RKO (cell line): Measurements from ENCODE around the gene EPB41L5.
A peak's percentile ranks its signal among the peaks of the same experiment; 100 is the strongest.
"Not testable (repeated sequence)": the region's sequence is repeated elsewhere in the genome, so short reads cannot be mapped to it uniquely, and the experiment has no call there.

Experiments used
- DNase-seq: peaks from one replicate; pipeline ENCODE4 v3.0.0-alpha.2; 2016; ENCODE audit warnings: low spot score

The EPB41L5 gene

DNA sequence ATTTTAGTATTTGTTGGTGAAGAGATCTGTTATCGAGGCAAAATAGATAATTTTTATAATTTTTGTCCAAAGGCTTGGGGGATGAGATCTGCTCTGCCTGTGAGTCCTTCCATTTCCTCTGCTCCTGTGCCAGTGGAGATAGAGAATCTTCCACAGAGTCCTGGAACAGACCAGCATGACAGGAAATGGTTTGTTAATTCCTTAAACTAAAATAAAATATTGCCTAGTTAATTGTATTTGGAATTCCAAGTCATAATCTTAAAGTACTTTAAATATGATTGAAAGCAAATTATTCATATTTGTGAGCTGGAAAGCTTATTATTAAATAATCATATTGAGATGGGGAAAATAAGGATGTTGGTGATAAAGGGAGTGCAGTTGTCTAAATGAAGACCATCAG is 87.8 kb downstream of the EPB41L5 start:
- no peak for DNase-seq

DNA sequence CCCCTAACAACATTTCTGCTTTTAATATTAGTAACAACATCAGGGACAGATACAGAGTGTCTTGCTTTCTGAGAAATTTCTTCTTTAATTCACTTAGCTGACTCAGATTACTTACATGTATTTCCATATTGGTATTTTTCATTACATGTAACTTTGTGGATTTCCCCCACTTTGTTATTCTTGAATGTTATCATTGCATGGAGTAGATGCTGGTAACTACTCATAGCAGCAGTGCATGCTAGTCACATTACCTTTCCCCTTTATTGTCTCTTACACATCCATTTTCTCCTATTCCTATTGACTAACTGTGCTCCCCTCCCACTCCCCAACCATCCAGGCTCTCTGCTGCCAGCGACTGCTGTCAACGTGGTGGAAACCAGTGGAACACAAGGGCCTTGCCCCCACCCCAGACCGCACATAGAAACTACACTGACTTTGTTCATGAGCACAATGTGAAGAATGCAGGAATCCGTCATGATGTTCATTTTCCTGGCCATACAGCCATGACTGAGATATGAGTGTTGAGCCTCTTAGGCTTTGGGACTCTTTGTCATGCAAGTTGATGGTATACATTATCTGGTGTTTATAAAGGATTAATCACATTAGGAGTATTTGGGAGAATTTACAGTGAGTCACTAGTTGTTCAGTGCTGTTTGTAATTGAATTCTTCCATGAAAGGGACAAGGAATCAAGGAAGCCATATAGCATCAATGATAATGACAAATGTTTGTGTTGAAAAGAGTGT is 91.0 kb downstream of the EPB41L5 start:
- DNase-seq: peak; percentile 47

DNA sequence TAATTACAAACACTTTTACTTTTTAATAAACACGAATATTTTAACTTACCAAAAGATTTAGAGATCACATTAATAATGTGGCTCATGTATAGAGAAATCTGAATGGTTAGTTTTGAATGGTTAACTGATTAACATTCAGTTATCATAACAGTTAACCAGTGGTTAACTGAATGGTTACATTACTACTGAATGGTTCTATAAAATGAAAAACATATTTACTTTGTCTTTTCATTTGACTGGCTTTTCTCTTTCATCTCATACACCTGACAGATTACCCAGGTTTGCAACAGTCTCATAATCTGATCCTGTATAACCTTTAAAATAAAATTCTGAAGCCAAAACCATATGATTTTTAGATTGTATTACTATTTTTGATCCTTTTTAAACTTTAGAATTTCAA is 91.9 kb downstream of the EPB41L5 start:
- no peak for DNase-seq

DNA sequence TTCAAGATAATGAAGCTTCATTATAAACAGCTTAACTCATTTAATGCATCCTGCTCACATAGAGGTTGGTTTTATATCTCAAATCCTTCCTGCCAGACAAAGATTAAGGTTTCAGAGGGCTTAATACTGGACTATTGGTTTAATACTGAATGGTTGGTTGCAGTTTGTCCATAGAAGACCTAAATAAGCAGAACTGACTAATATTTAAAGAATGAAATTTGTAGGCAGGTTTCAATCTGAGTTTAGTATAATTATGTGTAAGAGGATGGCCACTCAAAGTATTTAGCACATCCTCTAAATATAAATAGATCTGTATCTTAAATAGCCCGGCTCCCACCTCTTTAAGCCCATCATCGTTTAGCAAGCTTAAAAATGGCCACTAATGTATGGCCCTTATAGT is 92.5 kb downstream of the EPB41L5 start:
- no peak for DNase-seq

DNA sequence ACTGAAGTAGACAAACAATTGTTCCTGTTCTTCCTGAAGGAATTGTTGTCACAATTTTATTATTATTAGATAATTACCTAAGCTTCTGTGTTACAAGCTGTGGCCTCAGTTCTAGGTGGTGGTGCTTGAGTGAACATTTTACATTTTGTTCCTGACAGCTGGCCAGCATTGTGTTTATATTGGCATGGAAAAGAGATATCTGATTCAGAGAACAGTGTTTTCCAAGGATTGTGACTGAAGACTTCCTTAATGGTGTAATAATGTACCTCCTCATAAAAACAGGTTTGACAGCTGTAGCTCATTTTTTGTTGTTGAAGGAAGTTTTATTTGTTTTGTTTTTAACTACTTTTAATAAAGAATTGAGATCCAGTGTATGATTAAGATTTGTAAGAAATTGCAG is 95.2 kb downstream of the EPB41L5 start:
- no peak for DNase-seq

DNA sequence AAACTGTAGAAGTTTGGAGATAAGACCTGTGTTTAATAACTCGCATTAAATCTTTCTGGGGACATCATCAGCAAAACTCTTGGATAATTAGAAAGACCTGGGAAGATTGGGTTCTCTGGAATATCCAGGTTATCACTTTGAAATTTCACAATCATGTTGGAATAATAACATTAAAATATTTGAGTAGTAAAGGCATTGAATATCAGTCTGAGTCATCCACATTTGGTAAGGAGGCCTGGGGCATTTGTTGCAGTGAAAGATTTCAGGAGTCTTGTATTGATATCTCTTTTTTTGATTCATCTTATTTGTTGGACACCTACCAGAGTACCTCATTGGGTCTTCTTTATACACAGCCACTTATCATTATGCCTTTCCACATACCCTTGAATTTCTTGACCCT is 95.9 kb downstream of the EPB41L5 start:
- DNase-seq: no peak

DNA sequence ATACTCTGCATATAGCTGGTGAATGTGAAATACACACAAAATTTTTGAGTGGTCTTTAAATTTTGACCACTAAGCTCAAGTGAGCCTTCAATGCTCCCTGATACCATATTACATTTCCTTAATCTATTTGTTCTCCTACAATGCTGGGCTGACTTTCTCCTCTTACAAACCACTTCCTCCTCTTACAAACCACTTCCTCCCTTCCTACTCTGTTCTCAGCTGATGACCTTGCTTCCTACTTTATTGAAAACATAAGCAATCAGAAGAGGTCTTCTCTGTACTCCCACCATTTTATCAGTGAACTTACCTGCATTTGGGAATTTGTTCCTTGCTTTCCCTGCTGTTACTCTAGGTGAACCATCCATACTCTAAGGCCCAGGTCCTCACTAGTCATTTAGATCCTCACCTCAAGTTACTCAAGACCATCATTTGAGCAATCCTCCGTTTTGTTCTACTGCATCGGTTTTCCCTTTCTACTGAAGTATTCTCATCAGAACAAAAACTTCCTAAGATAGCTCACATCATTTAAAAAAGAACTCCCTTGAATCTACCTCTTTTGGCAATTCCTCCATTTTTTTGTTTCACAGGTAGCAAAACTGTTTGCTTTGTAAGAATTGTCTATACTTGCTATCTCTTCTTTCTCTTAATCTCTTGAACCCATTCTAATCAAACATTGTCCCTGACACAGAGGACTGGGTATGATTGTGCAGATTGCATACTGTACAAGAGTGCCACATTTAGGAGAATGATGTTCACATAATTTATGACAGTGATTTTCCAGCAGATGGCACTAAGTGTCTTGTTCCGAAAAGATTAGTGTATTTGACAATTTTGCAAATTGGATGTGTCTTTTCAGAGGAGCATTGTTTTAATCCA is 96.5 kb downstream of the EPB41L5 start:
- DNase-seq: peak; percentile 67

DNA sequence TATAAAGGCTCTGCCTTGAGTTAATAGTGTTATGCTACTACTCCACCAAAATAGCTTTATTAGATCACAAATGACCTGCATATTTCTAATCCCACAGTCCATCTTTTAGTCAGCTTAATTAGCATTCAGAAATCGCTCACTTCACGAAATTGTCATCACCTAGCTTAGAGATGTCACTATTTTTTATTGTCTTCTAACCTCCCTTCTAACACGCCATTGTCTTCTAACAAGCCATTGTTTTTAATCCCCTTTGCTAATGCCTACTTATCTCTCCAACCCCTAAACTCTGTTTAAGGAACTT is 97.1 kb downstream of the EPB41L5 start:
- DNase-seq: no peak

DNA sequence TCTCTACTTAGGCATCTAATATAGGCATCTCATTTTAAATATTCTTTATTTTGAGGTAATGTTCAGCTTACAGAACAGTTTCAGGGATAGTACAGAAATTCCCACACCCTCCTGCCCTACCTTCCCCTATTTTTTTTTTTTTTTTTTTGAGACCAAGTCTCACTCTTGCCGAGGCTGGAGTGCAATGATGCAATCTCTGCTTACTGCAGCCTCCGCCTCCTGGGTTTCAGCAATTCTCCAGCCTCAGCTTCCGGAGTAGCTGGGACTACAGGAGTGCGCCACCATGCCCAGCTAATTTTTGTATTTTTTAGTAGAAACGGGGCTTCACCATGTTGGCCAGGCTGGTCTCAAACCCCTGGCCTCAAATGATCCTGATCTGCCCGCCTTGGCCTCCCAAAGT is 97.6 kb downstream of the EPB41L5 start:
- DNase-seq: no peak

DNA sequence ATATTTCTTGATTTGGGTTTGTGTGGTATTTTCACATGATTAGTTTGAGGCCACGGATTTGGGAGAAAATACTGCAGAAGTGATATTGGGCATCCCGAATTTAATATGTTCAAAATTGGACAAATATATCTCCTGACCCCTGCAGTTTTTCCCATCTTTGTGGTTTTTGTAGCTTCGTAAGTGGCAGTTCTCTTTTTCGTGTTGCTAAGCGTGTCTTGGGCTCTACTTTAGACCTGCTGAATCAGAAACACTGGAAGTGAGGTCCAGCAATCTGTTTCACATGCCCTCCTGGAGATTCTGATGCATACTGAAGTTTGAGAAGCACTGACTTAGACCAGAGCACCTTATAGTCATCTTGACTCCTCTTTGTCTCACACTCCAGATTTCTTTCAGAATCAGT is 98.3 kb downstream of the EPB41L5 start:
- DNase-seq: no peak

DNA sequence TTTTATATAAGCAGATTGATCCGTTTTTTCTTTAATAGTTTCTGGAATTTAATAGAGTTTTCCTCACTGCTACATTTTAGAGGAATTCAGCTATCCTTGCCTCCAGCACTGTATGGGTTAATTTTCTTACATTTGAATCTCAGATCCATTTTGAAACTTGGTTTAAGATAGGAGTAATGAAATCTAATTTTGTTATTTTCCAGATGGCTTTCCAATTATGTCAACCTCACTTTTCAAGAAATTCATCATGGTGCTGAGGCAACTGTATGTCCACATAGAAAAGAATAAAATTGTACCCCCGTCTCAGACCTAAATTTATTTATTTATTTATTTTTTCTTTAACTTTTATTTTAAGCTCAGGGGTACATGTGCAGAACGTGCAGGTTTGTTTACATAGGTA is 105.1 kb downstream of the EPB41L5 start:
- no peak for DNase-seq

DNA sequence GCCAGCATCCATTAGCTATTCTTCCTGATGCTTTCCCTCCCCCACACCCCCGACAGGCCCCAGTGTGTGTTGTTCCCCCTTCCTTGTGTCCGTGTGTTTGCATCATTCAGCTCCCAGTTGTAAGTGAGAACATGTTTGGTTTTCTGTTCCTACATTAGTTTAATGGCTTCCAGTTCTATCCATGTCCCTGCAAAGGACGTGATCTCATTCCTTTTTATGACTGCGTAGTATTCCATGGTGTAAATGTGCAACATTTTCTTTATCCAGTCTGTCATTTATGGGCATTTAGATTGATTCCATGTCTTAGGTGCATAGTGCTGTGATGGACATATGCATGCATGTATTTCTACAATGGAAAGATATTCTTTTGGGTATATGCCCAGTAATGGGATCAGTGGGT is 105.6 kb downstream of the EPB41L5 start:
- DNase-seq: no peak

DNA sequence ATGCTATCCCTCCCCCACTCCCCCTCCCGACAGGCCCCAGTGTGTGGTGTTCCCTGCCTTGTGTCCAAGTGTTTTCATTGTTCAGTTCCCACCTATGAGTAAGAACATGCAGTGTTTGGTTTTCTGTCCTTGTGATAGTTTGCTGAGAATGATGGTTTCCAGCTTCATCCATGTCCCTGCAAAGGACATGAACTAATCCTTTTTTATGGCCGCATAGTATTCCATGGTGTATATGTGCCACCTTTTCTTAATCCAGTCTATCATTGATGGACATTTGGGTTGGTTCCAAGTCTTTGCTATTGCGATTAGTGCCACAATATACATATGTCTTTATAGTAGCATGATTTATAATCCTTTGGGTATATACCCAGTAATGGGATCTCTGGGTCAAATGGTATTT is 108.5 kb downstream of the EPB41L5 start:
- DNase-seq: not testable (repeated sequence)

DNA sequence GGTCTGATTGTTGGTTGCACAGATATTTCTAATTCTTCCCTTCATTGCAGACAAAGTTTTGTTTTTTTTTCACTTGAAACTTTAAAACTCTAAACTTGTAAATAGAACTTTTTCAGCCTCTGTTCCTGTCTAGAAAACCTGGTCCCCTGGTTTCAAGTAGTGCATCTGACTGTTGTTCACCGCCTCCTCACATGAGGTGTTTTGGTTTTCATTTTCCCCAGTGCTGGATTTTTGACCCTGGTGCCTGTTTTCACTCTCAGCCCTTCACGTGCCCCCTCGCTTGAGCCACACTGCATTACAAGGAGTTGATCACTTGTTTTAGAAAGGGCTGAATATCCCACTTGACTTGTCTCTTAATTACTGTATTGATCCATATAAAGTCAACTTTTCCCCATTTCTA is 110.2 kb downstream of the EPB41L5 start:
- no peak for DNase-seq

DNA sequence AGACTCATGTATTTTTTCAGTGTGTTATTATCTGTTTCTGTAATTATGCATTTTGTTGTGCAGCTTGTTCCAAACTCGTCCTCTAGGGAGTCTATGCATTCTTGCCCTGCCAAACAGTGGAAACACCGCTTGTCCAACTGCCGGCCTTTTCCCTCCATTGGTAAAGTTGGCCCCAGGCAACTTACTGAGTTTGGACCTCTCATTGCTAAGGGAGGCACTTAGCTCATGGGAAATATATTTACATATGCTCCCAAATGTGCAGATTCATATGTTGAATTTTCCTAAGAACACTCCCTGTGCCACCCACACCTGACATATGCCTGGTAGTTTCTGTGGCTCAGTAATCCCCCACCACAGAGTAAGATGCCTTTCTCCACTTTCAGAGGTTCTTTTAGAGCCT is 112.3 kb downstream of the EPB41L5 start:
- DNase-seq: no peak

DNA sequence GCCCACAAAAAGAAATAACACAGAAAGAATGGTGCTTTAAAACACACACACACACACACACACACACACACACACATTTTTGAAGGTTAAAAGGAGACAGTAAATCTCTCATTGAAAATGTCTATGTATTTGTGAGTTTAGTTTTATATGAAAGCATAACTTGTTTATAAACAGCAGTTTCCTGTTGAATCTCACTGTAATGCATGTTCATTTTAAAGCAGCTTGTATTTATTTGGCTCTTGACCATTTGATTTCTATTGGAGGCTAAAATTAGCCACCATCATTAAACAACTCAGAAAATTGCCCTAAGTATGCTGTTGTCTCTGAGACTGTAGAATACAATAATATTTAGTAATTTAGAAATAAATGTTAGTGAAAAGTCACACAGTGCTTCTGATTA is 115.3 kb downstream of the EPB41L5 start:
- DNase-seq: no peak

DNA sequence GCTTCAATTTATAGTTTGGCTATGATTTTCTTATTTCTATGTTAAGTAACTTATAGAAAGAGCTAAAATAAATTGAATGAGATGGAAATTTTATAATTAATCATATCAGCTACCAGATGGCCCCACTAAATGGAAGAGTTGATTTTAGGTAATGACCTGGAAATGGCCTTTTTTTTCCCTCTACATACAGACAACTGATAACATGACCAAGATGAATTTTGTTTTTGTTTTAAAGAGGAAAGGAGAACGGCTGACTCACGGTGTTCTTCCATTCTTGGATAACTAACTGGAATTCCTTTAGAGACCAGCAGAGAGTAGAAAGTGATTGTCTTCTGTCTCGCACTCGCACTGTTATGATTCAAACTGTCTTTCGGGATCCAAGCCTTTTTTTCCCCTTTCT is 119.3 kb downstream of the EPB41L5 start:
- DNase-seq: no peak

DNA sequence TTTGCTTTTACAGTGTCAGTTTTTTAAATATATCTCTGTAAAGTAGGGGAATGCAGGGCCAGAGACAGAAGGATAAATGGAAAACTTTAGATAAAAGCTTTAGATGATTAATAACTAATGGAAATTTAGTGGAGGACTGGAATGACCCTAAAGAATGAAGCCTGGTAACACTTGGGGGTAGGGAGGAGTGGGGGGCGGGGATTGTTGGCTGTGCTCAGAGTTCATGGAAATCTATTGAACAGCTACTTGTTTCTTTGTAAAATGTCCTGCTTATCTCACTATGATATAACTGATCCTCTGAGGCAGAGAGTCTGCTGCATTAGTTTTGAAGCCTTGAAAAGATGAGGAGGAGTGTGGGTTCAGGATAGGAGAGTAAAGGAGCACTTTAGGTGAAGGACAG is 119.8 kb downstream of the EPB41L5 start:
- no peak for DNase-seq

DNA sequence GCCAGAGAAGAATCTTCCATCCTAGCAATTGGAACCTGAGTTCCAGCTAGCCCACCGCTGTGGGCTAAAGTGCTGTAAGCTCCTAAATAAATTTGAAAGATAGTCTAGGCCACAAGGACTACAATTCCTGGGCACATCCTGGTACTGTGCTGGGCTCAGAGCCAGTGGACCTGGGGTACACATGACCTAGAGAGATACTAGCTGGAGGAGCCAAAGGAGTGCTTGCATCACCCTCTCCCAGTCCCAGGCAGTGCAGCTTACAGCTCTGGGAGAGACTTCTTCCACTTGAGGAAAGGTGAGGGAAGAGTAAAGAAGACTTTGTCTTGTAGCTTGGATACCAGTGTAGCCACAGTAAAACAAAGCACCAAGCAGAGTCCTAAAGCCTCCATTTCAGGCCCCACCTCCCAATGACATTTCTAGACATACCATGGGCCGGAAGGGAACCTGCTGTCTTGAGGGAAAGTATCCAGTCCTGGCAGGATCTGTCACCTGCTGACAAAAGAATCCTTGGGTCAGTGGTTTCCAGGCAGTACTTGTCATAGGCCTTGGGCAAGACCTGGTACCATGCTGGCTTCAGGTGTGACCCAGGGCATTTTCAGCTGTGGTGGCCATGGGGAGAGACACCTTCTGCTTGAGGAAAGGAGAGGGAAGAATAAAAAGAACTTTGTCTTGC is 120.8 kb downstream of the EPB41L5 start:
- DNase-seq: no peak

DNA sequence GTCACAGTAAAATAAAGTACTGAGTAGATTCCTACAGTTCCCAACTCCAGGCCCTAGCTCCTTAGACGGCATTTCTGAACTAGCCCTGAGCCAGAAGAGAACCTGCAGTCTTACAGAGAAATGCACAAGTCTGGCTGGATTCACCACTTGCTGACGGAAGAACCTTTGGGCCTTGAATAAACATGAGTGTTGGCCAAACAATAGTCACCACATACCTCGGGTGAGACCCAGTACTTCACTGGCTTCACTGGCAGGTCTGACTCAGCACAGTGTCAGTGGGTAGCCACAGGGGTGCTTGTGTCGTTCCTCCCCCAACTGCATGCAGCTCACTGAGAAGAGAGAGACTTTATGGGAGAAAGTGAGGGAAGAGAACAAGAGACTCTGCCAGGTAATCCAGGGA is 121.4 kb downstream of the EPB41L5 start:
- peak; percentile 67 for DNase-seq

DNA sequence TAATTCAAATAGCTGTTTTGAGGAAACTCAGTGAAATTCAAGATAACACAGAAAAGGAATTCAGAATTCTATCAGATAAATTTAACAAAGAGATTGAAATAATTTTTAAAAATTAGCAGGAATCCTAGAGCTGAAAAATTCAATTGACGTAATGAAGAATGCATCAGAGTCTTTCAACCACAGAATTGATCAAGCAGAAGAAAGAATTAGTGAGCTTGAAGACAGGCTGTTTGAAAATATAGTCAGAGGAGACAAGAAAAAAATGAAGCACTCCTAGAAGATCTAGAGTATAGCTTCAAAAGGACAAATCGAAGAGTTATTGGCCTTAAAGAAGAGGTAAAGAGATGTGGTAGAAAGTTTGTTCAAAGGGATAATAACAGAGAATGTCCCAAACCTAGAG is 122.1 kb downstream of the EPB41L5 start:
- not testable (repeated sequence) for DNase-seq

DNA sequence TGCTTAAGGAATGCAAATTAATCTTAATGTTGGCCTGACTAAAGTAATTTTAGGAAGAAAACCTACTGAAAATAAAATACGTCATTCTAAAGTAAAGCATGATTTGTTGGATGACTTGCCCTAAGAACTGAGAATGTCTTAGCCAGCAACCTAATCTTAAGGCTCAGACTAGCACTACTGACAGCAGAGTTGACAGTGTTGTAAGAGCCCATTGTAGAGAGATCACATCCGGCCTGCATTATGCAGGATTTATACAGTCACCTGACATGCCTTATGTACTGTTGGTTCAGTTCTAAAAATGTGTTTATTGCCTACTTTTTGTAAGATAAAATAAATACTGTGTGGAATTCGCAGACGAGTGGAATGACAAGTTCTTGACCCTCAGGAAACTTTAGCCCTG is 128.0 kb downstream of the EPB41L5 start:
- DNase-seq: no peak
